HCT116 (cell line): ENCODE measurements around the gene DDX50. TPM values are rescaled to one million over a fixed set of nuclear protein-coding genes. Genes with fewer than 3 reads are reported as not detected.

Experiments
- CTCF ChIP-seq, 3 experiments: fragments of 200-600 bp in 1 of 3; sonication (generic) in 1 of 3; IDR thresholded peaks in 2 of 3; conservative IDR thresholded peaks in 1 of 3; 2 replicates each; pipeline ENCODE4 v1.5.1; 2012 to 2017; ENCODE audit warnings: low read depth in 2 of 3, low read length in 2 of 3, antibody characterized with exemption in 1 of 3, borderline replicate concordance in 1 of 3, control low read depth in 1 of 3, mild to moderate bottlenecking in 1 of 3, mixed read lengths in 1 of 3, mixed run types in 1 of 3, moderate library complexity in 1 of 3; ENCODE audit not compliant: insufficient read depth in 1 of 3
- EGR1 ChIP-seq: IDR thresholded peaks from 2 replicates; pipeline ENCODE4 v1.6.1; 2012; ENCODE audit warnings: low read depth
- EZH2 ChIP-seq: fragments of 200-600 bp; sonication (generic); IDR thresholded peaks from 2 replicates; pipeline ENCODE4 v1.6.1; 2017; ENCODE audit warnings: antibody characterized with exemption, mixed run types
- MAX ChIP-seq: IDR thresholded peaks from 2 replicates; pipeline ENCODE4 v1.6.1; 2012
- POLR2AphosphoS5 ChIP-seq: IDR thresholded peaks from 2 replicates; pipeline ENCODE4 v1.6.1; 2011; ENCODE audit warnings: mild to moderate bottlenecking, low read depth, low read length, moderate library complexity
- YY1 ChIP-seq: IDR thresholded peaks from 2 replicates; pipeline ENCODE4 v1.6.1; 2011; ENCODE audit warnings: low read length, low read depth, moderate library complexity, mild to moderate bottlenecking; ENCODE audit not compliant: insufficient replicate concordance; ENCODE audit errors: extremely low read depth
- ZBTB33 ChIP-seq: IDR thresholded peaks from 2 replicates; pipeline ENCODE4 v1.6.1; 2011; ENCODE audit warnings: mild to moderate bottlenecking, low read length, moderate library complexity; ENCODE audit not compliant: insufficient replicate concordance; ENCODE audit errors: extremely low read depth
- total RNA-seq: library from RNA; stranded (reverse); gene quantifications from one replicate; pipeline ENCODE4 v1.2.1, GENCODE V29; 2021; ENCODE audit not compliant: unreplicated experiment

Gene DDX50
- total RNA-seq, 1 experiment from 2014 or later, result 25.6 TPM

GRCh38 chr10:68987611-68988010, 86.5 kb downstream of the DDX50 start (continued):
- TF ChIP-seq CTCF (IDR thresholded peaks at IDR 0.05 in 2 of 3, conservative IDR thresholded peaks at IDR 0.05 in 1 of 3; ENCODE audit: borderline replicate concordance in 1 of 3, insufficient read depth in 1 of 3, low read depth in 2 of 3, low read length in 2 of 3) (no peak), POLR2AphosphoS5 (no peak), MAX (no peak), ZBTB33 (no peak), EZH2 (no peak), EGR1 (no peak), YY1 (no peak)
